ENCODE data around the gene KATNAL2.

KATNAL2 gene

GRCh38 chr18:46917108-46917802 lies at the start of gene KATNAL2, which contains the start of gene PIAS2:
KATNAL2 (plus strand) TSS chr18:46917602; CDS start chr18:46946873, 29,271 bp downstream.
PIAS2 (minus strand) TSS chr18:46917507; CDS start chr18:46917345, 162 bp downstream.
- DNase-seq (ENCODE audit: low read depth in 2 of 2): peak; percentile 59 to 64

DNA sequence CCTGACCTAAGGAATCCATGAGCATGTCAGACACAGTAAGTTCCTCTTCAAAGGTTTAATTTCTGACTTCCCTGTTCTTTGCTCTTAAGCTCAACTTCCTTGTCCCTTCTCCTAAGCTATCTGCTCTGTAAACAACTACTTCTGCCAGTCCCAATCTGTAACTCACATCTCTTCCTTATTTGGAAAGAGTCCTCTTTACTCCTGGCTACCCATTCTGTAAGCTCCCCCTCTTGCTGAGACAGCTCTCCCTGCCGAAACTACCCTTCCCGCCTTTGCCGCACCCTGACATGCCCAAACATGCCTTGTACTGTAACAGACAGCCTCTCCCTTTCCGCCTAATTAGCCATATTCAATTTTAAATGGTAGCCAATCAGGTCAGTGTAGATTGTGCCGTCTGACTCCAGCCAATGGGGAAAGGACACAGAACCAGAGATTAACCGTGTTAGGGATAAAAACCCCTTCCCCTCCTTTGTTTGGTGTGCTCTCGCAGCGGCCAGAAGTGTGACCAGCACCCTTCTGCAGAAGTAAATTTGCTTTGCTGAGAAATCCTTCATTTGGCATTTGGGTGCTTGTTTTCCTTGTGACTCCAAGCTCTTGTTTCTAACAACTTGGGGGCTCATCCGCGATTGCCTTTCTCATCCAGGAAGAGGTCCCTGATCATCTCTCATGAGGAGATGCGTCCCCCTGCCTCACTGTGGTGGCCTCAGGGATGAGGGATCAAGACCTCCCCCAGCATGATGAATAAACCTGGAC lies 49.1 kb upstream of the KATNAL2 start:
- DNase-seq (ENCODE audit: low read depth in 2 of 2): no peak

DNA sequence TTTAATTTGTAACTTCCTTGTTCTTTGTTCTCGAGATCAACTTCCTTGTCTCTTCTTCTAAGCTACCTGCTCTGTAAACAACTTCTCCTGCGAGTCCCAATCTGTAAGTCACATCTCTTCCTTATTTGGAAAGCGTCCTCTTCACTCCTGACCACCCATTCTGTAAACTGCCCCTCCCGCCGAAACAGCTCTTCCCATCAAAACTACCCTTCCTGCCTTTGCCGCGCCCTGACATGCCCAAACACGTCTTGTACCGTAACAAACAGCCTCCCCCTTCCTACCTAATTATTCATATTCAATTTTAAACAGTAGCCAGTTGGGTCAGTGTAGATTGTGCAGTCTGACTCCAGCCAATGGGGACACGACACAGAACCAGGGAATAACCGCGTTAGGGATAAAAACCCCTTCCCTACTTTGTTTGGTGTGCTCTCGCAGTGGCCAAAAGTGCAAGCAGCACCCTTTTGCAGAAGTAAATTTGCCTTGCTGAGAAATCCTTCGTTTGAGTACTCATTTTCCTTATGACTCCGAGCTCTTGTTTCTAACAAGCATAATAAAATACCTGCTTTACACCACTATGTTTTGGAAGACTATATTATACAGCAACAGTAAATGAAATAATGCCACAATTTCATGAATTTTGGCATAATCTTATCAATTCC lies 39.9 kb upstream of the KATNAL2 start:
- DNase-seq (ENCODE audit: low read depth in 2 of 2): no peak

GRCh38 chr18:46883180-46883579 lies 34.2 kb upstream of the KATNAL2 start:
- no peak for DNase-seq (ENCODE audit: low read depth in 2 of 2)

- no peak for DNase-seq (ENCODE audit: low read depth in 2 of 2)
These were observed 30.5 kb upstream of the KATNAL2 start for GRCh38 chr18:46886893-46887292.

- no peak for DNase-seq (ENCODE audit: low read depth in 2 of 2)
These were observed 28.4 kb upstream of the KATNAL2 start for GRCh38 chr18:46888965-46889364.

DNA sequence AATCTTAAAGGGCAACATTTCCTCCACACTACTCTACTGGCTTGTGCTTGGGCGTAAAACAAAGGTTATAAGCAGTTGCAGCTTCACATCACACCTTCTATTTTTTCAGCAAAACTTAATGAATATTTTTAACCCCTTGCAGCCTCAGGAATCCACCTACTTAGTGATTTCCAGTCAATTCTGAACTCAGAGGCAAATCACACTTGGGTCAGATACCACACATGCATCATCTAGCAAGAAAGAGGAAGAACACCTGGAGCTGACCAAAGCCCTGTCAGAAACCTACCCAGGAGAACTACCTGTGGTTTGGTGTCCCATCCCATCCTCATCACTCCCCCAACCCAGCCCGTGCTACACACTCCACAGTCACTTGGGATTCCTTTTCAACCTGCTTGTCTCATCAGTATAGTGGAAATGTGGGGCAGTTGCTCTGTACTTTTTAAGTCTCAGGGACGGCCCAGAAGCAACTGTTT lies 25.6 kb upstream of the KATNAL2 start:
- DNase-seq (ENCODE audit: low read depth in 2 of 2): no peak

GRCh38 chr18:46892842-46893241 lies 24.6 kb upstream of the KATNAL2 start:
- DNase-seq (ENCODE audit: low read depth in 2 of 2): no peak

DNA sequence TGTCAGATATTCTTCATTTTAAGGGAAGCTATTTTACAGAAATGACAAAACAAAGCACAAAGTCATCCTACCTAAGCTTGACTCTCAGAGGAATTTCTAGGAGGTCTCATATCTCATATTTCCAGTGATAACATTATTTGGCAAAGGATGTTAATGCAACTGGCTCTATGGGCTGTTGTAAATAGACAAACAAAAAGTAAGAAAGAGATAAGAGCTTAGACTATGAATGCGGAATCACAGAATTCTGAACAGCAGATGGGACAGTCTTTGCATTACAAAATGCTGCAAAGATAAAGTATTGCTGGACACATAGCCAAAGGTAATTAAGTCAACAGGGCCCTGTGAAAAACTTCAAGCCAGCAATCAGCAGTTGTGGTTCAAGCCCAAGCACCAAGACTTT lies 24.0 kb upstream of the KATNAL2 start:
- no peak for DNase-seq (ENCODE audit: low read depth in 2 of 2)

DNA sequence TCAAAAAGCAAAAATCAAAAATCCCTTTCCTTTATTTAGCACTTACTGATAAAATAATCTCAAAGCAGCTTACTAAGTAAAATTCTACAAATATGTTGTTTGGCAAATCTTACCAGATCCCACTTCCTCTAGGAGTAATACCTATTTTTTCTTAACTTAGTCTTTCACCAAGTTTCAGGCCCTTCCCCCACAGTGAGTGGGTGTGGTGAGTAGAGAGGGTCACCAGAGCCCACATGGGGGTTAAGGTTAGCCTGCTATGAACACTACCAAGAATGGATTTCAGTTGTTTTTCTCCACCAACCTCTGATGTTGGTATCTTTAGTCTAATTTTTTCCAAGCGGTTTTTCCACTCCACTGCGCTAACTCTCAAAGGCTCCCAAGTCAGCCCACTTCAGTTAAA lies 23.3 kb upstream of the KATNAL2 start:
- DNase-seq (ENCODE audit: low read depth in 2 of 2): no peak

DNA sequence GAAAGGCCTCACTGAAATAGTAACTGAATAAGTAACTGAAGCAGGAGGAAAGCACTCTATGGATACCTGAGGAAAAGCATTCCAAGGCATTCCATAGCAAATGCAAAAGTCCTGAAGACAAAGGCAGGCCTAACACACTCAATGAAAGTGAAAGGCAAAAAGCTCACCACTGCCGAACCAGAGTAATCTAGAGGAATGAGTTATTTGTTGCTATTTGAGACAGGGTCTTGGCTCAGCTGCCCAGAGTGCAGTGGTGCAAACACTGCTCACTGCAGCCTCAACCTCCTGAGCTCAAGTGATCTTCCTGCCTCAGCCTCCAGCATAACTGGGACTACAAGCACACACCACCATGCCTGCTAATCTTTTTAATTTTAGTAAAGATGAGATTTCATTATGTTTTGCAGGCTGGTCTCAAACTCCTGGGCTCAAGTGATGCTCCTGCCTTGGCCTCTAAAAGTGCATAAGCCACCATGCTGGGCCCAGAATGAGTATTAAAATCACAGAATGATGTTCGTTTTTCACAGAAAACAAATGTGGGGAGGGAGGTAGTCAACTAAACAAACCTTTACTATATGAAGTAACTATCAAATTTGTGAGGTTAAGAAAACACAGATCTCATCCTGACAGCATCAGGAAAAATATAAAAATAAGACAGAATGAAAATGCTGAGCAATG lies 18.0 kb upstream of the KATNAL2 start:
- no peak for DNase-seq (ENCODE audit: low read depth in 2 of 2)

DNA sequence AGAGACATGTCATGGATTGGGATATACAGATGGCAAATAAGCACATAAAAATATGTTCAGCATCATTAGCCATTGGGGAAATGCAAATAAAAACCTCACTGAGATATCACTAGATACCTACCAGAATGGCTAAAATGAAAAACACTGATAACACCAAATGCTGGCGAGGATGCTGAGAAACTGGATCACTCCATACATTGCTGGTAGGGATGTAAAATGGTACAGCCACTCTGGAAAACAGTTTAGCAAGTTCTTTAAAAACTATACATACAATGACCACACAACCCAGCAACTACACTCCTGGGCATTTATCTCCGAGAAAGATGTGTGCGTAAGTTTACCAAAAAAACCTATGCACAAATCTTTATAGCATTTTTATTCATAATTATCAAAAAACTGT lies 14.0 kb upstream of the KATNAL2 start:
- no peak for DNase-seq (ENCODE audit: low read depth in 2 of 2)

DNA sequence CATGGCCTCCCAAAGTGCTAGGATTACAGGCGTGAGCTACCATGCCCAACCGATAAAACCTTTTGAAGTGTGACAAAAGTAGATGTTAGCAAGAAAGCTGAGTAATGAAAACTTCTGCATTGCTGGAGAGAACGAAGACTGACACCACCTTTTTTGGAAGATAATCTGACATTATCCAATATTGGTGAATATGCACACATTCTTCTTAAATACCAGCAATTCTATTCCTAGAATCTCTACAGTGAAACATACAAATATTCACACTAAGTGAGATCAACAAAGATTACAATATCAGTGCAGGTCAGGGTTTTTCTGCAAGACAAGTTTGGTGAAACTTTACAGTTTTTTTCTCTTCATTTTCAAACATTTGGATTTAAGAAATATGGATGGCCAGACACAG lies 7.9 kb upstream of the KATNAL2 start:
- no peak for DNase-seq (ENCODE audit: low read depth in 2 of 2)

- no peak for DNase-seq (ENCODE audit: low read depth in 2 of 2)
These were observed 6.5 kb upstream of the KATNAL2 start for GRCh38 chr18:46910856-46911255.

- no peak for DNase-seq (ENCODE audit: low read depth in 2 of 2)
These were observed 1.4 kb upstream of the KATNAL2 start for GRCh38 chr18:46915800-46916550.

DNA sequence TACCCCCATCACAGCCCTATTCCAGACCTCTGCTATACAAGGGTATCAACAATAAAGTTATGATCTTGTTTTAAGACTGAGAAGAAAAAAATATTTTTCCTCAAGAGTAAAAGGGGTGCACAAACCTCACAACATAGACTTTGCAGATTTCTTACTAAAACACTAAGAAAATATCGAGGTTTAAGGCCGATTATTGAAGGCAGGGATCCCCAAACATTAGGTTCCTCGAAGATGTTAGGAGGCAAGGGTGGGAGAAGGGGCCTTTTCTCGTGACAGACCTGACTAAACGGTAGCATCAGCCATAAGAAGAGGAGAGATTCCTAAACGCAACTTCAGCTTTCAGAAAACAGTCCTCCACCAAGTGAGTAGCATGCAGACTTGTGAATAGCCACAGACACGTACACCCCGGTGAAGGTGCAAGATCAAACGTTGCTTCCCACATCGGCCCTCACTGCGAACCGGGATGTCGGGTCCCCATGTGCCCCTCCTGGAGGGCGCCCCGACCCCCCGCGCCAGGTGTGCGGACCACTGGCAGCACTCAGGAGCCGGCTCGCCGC lies 773 bp upstream of the KATNAL2 start:
- DNase-seq (ENCODE audit: low read depth in 2 of 2): peak in 1 of 2 donors; percentile 5

DNA sequence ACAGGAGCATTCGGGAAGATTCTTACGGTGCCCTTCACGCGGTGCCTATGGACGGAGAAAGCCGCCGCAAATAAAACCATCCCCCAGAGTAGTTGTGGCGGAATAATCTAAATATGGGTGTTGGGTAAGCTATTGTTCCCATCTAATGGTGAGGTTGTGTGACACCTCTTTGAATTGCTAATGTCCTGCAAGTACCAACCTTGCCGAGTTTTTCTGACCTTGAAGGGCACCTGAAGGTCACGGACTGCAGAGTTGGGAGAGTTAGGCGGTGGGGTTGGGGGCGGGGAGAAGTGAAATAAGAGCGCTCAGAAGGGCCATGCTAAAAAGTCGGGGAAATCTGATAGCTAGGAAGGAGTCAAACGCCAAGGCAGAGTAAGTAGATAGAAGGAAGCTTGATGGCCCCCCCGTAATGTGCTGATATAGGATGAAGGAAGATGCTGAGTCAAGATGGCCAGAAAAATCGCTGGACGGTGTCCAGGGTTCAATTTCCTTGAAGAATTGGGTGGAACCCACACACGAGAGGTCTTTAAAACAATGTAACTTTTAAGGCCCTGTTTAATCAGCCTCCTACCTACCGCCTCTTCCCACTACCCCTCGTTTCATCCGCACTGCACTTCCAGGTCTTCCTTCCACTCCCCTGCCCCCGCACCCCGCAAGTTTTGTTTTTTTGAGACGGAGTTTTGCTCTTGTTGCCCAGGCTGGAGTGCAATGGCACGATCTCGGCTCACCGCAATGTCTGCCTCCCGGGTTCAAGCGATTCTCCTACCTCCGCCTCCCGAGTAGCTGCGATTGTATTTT lies 600 bp downstream of the KATNAL2 start:
- peak in 1 of 2 donors; percentile 5 for DNase-seq (ENCODE audit: low read depth in 2 of 2)

DNA sequence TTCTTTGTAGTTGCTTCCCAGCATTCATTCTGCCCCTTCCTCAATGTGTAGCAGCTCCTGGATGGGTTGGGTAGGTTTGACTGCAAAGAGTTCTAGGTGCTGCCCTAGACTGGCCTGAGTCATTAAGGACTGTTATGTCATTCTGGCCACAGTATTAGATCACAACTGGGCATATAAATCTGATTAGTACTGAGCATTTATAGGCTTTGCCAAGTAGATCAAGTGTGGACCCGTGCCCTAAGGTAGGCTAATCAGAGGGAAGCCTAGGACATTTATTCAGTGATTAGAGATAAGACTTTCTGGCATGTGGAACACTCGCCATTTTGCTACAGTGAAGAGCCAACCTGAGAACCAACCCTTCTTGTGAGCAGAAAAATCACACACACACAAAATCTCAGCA lies 2.7 kb downstream of the KATNAL2 start:
- DNase-seq (ENCODE audit: low read depth in 2 of 2): no peak

GRCh38 chr18:46920653-46921052 lies 3.3 kb downstream of the KATNAL2 start:
- DNase-seq (ENCODE audit: low read depth in 2 of 2): no peak

DNA sequence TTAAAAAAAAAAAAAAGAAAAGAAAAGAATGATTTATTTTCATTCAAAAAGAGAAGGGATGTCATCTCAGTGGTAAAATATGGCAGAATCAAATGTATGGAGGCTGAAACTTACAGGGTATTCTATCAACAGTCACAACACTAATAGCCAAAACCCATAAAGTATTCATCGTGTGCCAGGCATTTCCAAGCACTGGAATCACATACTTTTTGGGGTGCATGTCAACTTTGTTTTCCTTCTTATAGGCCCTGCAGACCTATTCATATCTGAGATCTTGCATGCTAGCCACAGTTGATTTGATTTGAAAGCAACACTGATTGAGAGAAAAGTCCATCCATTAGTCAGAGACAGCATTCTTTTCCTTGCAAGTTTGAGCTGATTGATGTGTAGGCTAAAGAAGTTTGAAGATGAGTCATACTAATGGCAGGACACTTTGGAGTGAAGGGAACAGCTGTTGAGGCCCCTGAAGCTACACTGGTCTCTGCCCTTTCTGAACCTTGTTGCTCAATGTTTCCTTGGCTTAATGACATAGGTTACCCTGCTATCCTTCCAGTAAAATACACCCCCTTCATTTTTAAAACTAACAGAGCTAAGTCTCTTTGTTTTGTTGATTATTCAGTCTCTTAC lies 22.0 kb downstream of the KATNAL2 start:
- no peak for DNase-seq (ENCODE audit: low read depth in 2 of 2)
